PC-9 (cell line): Measurements from ENCODE around the gene ITGA5. TPM values are rescaled to one million over a fixed set of nuclear protein-coding genes. Genes with fewer than 3 reads are reported as not detected.

Experiments used
- BruUV-seq: library from RNA; stranded (reverse); fragments of 400-500 nt; replicated peaks from 2 replicates; lab custom pipeline; 2021; lab: Mats Ljungman, UMichigan
- CTCF ChIA-PET: fragments of 300-600 bp; sonication (Branson Sonifier 250); formaldehyde crosslinking; loops from one replicate; lab custom pipeline; 2022; ENCODE audit warnings: antibody characterized with exemption; lab: Charles Lee
- POLR2A ChIA-PET: fragments of 300-600 bp; sonication (Branson Sonifier 250); formaldehyde crosslinking; loops from one replicate; lab custom pipeline; 2022; ENCODE audit warnings: antibody characterized with exemption; ENCODE audit not compliant: unreplicated experiment; lab: Charles Lee
- DNase-seq, 2 experiments: peaks; one replicate each; pipeline versions ENCODE4 v3.0.0 to v3.0.0-alpha.2; 2015 to 2022; ENCODE audit warnings: mixed read lengths in 1 of 2
- H2AFZ ChIP-seq: fragments of 200-600 bp; sonication (generic); 2 replicates; pipeline ENCODE4 v1.8.1; 2017; ENCODE audit warnings: antibody characterized with exemption
- H3F3A ChIP-seq: fragments of 200-600 bp; sonication (generic); 2 replicates; pipeline ENCODE4 v1.8.1; 2017; ENCODE audit warnings: antibody characterized with exemption, mild to moderate bottlenecking, low read depth; ENCODE audit not compliant: insufficient read depth
- H3K27ac ChIP-seq: fragments of 200-600 bp; sonication (generic); 2 replicates; pipeline ENCODE4 v1.6.1; 2016; ENCODE audit warnings: mixed run types
- H3K27me3 ChIP-seq: fragments of 200-600 bp; sonication (generic); 2 replicates; pipeline ENCODE4 v1.6.1; 2016; ENCODE audit warnings: low read depth, mixed run types; ENCODE audit not compliant: insufficient read depth
- H3K36me3 ChIP-seq: fragments of 200-600 bp; sonication (generic); 2 replicates; pipeline ENCODE4 v1.6.1; 2016; ENCODE audit warnings: low read depth, mixed run types
- H3K4me1 ChIP-seq: fragments of 200-600 bp; sonication (generic); replicated peaks from 2 replicates; pipeline ENCODE4 v1.6.1; 2016; ENCODE audit warnings: mixed run types; ENCODE audit not compliant: insufficient read depth
- H3K4me2 ChIP-seq: fragments of 200-600 bp; sonication (generic); 2 replicates; pipeline ENCODE4 v1.6.1; 2017; ENCODE audit warnings: mixed run types
- H3K4me3 ChIP-seq: fragments of 200-600 bp; sonication (generic); 2 replicates; pipeline ENCODE4 v1.6.1; 2016; ENCODE audit warnings: mixed run types
- H3K79me2 ChIP-seq: fragments of 200-600 bp; sonication (generic); 2 replicates; pipeline ENCODE4 v1.6.1; 2017; ENCODE audit warnings: low read depth, mixed run types
- H3K9me2 ChIP-seq: fragments of 200-600 bp; sonication (generic); 2 replicates; pipeline ENCODE4 v1.8.1; 2017; ENCODE audit warnings: mild to moderate bottlenecking; ENCODE audit not compliant: insufficient read depth
- H3K9me3 ChIP-seq: fragments of 200-600 bp; sonication (generic); 2 replicates; pipeline ENCODE4 v1.8.1; 2016; ENCODE audit warnings: low read depth; ENCODE audit not compliant: insufficient read depth
- H4K20me1 ChIP-seq: fragments of 200-600 bp; sonication (generic); 2 replicates; pipeline ENCODE4 v1.8.1; 2017; ENCODE audit not compliant: insufficient read depth
- CTCF ChIP-seq: fragments of 200-600 bp; sonication (generic); conservative IDR thresholded peaks from 2 replicates; pipeline ENCODE4 v1.6.1; 2017; ENCODE audit warnings: mixed run types, antibody characterized with exemption, mild to moderate bottlenecking, moderate library complexity
- EZH2 ChIP-seq: fragments of 200-600 bp; sonication (generic); IDR thresholded peaks from 2 replicates; pipeline ENCODE4 v1.8.0; 2017; ENCODE audit warnings: antibody characterized with exemption, low read depth
- intact Hi-C: fragments of 100-400 bp; cut with micrococcal nuclease; formaldehyde crosslinking; loops from one replicate; pipeline ENCODE4 v1.10.0; 2022; ENCODE audit not compliant: unreplicated experiment
- total RNA-seq: library from RNA; stranded (reverse); gene quantifications from 2 replicates; pipeline ENCODE4 v1.2.3, GENCODE V29; 2021

Gene ITGA5
- total RNA-seq, 1 experiment from 2014 or later = 28.4 TPM

GRCh38 chr12:54430471-54431069 is 11.5 kb upstream of the ITGA5 start:
- no peak overlapping the region for H3K27ac ChIP-seq
- intact Hi-C loops = no loop called here
- CTCF ChIA-PET = interaction anchor here (0.5 kb wide), 1 partner anchor 8 kb away, joined by 3 read pairs; no protein-coding TSS in a partner anchor

GRCh38 chr12:54429014-54429471 is 10.0 kb upstream of the ITGA5 start:
- Histone ChIP-seq H2AFZ (no peak overlapping the region), H3K4me2 (no peak overlapping the region), H3K4me3 (no peak overlapping the region), H3K27ac (no peak overlapping the region), H3K36me3 (no peaks in the 10 kb centered on the region), H3F3A (no peaks in the 10 kb centered on the region), H3K9me3 (no peaks in the 10 kb centered on the region), H3K4me1 (peaks cover 11% of the 10 kb centered on the region; the same call in 1 of the 2 replicates), H3K27me3 (no peaks in the 10 kb centered on the region; the same call in 1 of the 2 replicates), H3K79me2 (no peaks in the 10 kb centered on the region), H3K9me2 (no peaks in the 10 kb centered on the region), H4K20me1 (no peaks in the 10 kb centered on the region)
- intact Hi-C loops = no loop called here
- no peak for DNase-seq
- no peak for TF ChIP-seq EZH2
- TF ChIP-seq CTCF = no peak
- ChIA-PET POLR2A (no interaction called here), CTCF (interaction anchor here (0.7 to 1.1 kb wide), 2 partner anchors 15 to 29 kb away, joined by 3 to 4 read pairs; no protein-coding TSS in a partner anchor)
- no TSS peak for BruUV-seq

More at GRCh38 chr12:54430471-54431069, 11.5 kb upstream of the ITGA5 start:
- no peaks in the 10 kb centered on the region for H4K20me1 ChIP-seq
- 0 out of 2 replicates have a peak, but pooled peaks cover 4% of the 10 kb centered on the region for H3F3A ChIP-seq
- H3K79me2 ChIP-seq = no peaks in the 10 kb centered on the region
- TF ChIP-seq EZH2 (no peak), CTCF (no peak)
- no peaks in the 10 kb centered on the region for H3K9me3 ChIP-seq
- POLR2A ChIA-PET = no interaction called here
- H3K9me2 ChIP-seq = no peaks in the 10 kb centered on the region
- H3K4me1 ChIP-seq = 0 out of 2 replicates have a peak, but pooled peaks cover 8% of the 10 kb centered on the region
- no peak for DNase-seq
- no peaks in the 10 kb centered on the region for H3K36me3 ChIP-seq
- no peak overlapping the region for H2AFZ ChIP-seq
- H3K4me3 ChIP-seq = no peak overlapping the region
- no peaks in the 10 kb centered on the region; the same call in 1 of the 2 replicates for H3K27me3 ChIP-seq
- no TSS peak for BruUV-seq
- no peak overlapping the region for H3K4me2 ChIP-seq

GRCh38 chr12:54428050-54429013 is 9.3 kb upstream of the ITGA5 start:
- Histone ChIP-seq H4K20me1 (no peaks in the 10 kb centered on the region), H3K27ac (no peak overlapping the region), H3K79me2 (no peaks in the 10 kb centered on the region), H3K9me2 (no peaks in the 10 kb centered on the region), H3F3A (no peaks in the 10 kb centered on the region), H3K36me3 (no peaks in the 10 kb centered on the region), H3K9me3 (no peaks in the 10 kb centered on the region), H3K4me3 (no peak overlapping the region), H3K4me2 (no peak overlapping the region), H3K27me3 (no peaks in the 10 kb centered on the region; the same call in 1 of the 2 replicates), H3K4me1 (peaks cover 18% of the 10 kb centered on the region), H2AFZ (no peak overlapping the region)
- DNase-seq = no peak
- intact Hi-C loops = no loop called here
- ChIA-PET POLR2A (no interaction called here), CTCF (no interaction called here)
- TF ChIP-seq EZH2 (no peak), CTCF (no peak)
- BruUV-seq = no TSS peak
